Suprapubic skin (tissue), 4 donors: ENCODE measurements around the gene PRKN.

Experiments used
- CTCF ChIP-seq, 2 donors: fragments of 200-600 bp in 1 of 2; fragments of 450-650 bp in 1 of 2; sonication (generic) in 1 of 2; IDR thresholded peaks; one replicate each; pipeline ENCODE4 v1.5.1; 2016 to 2019; ENCODE audit warnings: antibody characterized with exemption in 2 of 2, mild to moderate bottlenecking in 1 of 2, moderate library complexity in 1 of 2
- EP300 ChIP-seq: sonication (generic); formaldehyde crosslinking; IDR thresholded peaks from one replicate; pipeline ENCODE4 v1.6.1; 2017; ENCODE audit warnings: antibody characterized with exemption
- POLR2A ChIP-seq, 2 donors: fragments of 450-650 bp; IDR thresholded peaks; one replicate each; pipeline ENCODE4 v1.6.1; 2017; ENCODE audit warnings: antibody characterized with exemption in 2 of 2, mild to moderate bottlenecking in 2 of 2, moderate library complexity in 2 of 2
- POLR2AphosphoS5 ChIP-seq, 3 donors: sonication (generic); formaldehyde crosslinking; IDR thresholded peaks; one replicate each; pipeline ENCODE4 v1.6.1; 2017; ENCODE audit warnings: antibody characterized with exemption in 3 of 3

DNA sequence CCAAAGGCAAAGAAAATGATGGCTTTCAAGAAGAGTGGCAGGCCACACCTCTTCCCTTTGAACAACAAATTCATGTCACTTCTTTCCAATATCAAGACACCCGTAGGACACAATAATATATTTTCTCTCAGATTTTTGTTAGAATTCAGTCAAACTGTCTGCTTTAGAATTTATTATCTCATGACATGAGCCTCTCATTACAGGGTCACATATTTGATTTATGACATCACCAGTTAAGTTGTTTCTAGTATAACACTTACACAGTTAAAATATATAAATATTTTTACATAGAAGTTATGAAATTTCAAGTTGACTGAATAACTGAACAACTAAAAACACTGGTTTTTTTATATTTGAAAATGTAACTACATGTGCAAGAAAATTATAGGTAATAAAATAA lies 1133.2 kb downstream of the PRKN start:
- TF ChIP-seq CTCF (IDR thresholded peaks at IDR 0.05) (no peak), POLR2A (IDR thresholded peaks at IDR 0.05) (no peak), POLR2AphosphoS5 (IDR thresholded peaks at IDR 0.05) (no peak), EP300 (no peak)
